ENCODE results near the gene ERI3.

The ERI3 gene, protein sequence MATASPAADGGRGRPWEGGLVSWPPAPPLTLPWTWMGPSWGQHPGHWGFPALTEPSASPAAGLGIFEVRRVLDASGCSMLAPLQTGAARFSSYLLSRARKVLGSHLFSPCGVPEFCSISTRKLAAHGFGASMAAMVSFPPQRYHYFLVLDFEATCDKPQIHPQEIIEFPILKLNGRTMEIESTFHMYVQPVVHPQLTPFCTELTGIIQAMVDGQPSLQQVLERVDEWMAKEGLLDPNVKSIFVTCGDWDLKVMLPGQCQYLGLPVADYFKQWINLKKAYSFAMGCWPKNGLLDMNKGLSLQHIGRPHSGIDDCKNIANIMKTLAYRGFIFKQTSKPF

DNA sequence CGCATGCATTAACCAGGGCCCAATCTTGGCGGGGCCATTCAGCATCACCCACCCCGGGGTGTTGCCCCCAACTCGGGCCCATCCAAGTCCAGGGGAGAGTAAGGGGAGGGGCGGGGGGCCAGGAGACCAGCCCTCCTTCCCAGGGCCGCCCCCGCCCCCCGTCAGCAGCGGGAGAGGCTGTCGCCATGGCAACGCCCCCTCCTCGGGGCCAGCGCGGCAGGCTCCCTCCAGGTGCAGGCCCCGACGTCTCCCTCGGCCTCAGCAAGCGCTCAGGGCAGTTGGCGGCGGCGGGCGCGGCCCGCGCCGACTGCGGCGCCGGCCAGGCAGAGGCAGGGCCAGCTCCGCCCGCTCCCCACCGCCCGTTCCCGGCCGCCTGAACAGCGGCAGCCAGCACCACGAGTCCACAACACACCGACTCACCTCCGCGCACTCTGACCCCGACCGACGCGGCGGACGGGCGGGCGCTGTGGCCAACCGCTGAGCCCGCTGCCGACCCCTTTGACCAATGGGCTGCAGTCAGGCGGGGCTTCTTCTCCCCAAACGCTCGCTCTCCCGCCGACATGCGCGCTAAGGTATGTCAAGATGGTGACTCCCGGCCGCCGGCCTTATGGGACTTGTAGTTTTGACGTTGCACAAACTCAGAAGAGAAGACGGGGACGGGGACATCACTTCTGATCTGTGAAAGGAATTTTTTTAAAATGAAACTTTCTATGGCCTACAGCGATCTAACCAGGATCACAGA, at the start of gene ERI3:
Gene ERI3, minus strand, starts transcription at position 418 of the 742 bp plus-strand sequence. Its CDS starts 231 bp downstream, at position 187.
- DNase-seq (ENCODE audit: low spot score): peak; percentile 99
- H3K27ac ChIP-seq: peak within 1 kb of the TSS; percentile 75 to 82
- peak within 1 kb of the TSS; percentile 88 for H3K4me3 ChIP-seq
- TF ChIP-seq, protein P1, sequence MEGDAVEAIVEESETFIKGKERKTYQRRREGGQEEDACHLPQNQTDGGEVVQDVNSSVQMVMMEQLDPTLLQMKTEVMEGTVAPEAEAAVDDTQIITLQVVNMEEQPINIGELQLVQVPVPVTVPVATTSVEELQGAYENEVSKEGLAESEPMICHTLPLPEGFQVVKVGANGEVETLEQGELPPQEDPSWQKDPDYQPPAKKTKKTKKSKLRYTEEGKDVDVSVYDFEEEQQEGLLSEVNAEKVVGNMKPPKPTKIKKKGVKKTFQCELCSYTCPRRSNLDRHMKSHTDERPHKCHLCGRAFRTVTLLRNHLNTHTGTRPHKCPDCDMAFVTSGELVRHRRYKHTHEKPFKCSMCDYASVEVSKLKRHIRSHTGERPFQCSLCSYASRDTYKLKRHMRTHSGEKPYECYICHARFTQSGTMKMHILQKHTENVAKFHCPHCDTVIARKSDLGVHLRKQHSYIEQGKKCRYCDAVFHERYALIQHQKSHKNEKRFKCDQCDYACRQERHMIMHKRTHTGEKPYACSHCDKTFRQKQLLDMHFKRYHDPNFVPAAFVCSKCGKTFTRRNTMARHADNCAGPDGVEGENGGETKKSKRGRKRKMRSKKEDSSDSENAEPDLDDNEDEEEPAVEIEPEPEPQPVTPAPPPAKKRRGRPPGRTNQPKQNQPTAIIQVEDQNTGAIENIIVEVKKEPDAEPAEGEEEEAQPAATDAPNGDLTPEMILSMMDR (IDR thresholded peaks at IDR 0.05): no peak

DNA sequence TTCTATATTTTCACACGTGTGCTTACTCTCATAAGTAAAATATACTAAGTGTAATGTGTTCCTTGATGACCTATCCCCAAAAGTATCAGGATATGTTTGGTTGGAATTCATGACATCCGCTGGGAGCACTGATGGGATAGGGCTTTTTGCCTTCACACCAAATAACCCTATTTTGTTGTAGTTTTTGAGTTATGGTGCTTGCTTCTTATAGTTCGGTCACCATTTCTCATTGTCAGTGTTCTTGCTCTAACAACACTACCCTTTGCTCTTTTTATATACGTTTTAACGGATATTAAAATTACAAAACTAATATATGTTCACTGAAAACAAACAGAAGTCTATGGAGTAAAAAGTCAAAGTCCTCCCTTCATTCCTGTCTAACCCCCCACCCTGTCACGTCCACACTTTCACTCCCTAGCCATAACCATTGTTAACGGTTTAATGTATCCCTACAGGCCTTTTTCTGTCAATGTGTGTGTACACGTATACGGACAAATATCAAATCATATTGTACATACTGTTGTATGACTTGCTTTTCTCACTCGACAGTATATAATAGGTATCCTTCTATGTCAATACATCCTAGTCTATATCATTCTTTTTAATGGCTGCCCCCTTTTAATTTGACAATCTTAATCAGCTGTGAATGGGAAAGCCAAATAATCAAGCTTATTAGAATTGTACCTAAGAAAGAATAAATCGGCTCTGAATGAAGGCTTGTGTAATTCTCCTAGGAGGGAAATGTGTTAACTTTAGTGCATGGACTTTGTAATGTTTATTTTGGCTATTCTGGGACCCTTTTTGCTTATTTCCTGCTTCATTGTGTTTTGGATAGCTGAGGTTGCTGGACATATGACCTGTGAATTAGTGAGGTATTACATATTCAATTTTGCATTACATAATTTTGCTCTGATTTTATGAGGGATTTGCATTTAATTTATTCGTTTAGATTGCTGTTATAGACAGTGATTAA, 46.5 kb upstream of the ERI3 start:
- DNase-seq (ENCODE audit: low spot score): no peak
- TF ChIP-seq, protein P1 (IDR thresholded peaks at IDR 0.05): no peak
- no peak overlapping the region for H3K4me3 ChIP-seq
- H3K27ac ChIP-seq: no peak overlapping the region

DNA sequence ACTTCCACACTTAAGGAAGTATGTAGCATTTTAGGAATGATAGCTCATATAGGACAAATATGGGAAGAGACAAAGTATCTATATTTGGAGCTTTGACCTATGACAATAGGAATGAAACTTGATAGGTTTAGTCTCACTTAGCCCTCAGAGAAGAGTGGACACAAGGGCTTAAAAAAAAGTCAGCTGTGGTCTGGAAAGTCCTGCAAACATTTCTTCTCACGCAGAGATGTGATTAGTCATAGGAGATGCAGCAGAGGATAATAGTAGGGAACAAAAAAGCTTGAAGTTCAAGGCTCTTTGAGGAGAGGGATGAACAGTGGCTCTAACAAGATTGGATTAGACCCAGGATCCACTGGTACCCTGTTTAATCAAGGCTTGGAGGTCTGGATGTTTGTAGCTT, 35.2 kb upstream of the ERI3 start:
- Histone ChIP-seq H3K4me3 (no peak overlapping the region), H3K27ac (no peak overlapping the region)
- no peak for DNase-seq (ENCODE audit: low spot score)
- TF ChIP-seq, protein P1 (IDR thresholded peaks at IDR 0.05): no peak

DNA sequence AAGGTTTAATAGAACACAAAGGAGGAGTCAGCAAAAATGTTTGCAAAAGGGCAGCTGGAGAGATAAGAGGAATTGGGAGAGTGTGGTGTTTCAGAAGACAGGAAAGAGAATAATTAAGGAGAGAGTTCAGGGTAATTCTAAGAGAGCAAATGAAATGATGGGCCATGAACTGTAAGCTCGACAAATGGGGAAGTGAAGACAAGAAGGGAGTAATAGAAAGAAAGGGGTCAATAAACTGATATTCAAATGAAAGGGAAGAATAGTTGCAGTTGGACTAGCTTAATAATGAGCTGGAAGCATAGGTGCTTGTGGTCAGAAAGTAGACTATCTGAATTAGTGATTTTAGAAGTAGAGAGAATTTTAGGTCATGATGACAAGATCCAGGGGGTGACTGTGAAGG, 34.4 kb upstream of the ERI3 start:
- TF ChIP-seq, protein P1 (IDR thresholded peaks at IDR 0.05): no peak
- H3K27ac ChIP-seq: no peak overlapping the region
- H3K4me3 ChIP-seq: no peak overlapping the region
- DNase-seq (ENCODE audit: low spot score): no peak

DNA sequence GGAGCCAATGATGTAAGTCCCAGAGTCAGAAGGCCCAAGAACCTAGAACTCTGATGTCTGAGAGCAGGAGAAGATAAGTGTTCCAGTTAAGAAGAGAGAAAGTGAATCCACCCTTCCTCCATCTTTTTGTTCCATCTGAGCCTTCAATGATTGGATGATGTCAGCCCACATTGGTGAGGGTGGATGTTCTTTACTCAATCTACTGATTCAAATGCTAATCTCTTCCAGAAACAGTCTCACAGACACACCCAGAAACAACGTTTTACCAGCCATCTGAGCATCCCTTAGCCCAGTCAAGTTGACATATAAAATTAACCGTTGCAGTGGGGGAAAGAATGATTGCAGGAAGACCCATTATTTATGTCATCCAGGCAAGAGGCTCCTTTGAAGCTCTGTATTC, 33.5 kb upstream of the ERI3 start:
- TF ChIP-seq, protein P1 (IDR thresholded peaks at IDR 0.05): no peak
- H3K4me3 ChIP-seq: no peak overlapping the region
- DNase-seq (ENCODE audit: low spot score): no peak
- no peak overlapping the region for H3K27ac ChIP-seq

DNA sequence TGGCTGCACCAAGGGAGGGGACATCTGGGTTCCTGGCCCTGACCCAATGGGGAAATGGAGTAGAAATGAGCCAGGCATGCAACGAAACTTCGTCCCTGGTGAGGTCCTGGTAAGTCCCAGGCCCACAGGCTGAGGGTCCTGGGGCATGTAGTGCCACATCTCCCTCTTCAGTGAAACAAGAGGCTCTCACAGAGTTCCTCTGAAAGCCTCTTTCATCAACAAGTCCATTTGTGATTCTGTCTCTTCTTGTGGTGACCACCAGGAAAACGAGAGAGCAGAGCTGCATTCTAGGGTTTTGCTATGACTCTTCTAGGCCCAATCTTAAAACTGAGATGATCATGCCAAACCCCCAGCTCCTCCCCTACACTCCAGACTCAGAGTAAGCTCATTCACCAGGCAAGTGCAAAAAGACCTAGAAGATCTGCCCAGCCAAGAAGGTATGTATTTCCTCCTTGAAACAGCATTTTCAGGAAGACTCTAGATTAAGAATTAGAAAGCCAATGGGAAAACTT, 25.7 kb upstream of the ERI3 start:
- TF ChIP-seq, protein P1 (IDR thresholded peaks at IDR 0.05): no peak
- no peak overlapping the region for H3K4me3 ChIP-seq
- H3K27ac ChIP-seq: no peak overlapping the region
- DNase-seq (ENCODE audit: low spot score): no peak
